K562 (cell line): ENCODE results near the gene SV2C. TPM values are rescaled to one million over a fixed set of nuclear protein-coding genes. Genes with fewer than 3 reads are reported as not detected.

Source experiments
- MAFK ChIP-seq: IDR thresholded peaks from 2 replicates; pipeline ENCODE4 v1.6.1; 2011; ENCODE audit warnings: low read length, improper control_type of control experiment
- MTA1 ChIP-seq: fragments of 450-650 bp; IDR thresholded peaks from 2 replicates; pipeline ENCODE4 v1.6.1; 2017; ENCODE audit warnings: borderline replicate concordance
- NBN ChIP-seq: fragments of 450-650 bp; IDR thresholded peaks from 2 replicates; pipeline ENCODE4 v1.6.1; 2016; ENCODE audit warnings: low read depth, mild to moderate bottlenecking
- NR2C1 ChIP-seq, 2 experiments: fragments of 450-650 bp; IDR thresholded peaks; 2 replicates each; pipeline ENCODE4 v1.6.1; 2017; ENCODE audit warnings: mild to moderate bottlenecking in 2 of 2, antibody characterized with exemption in 1 of 2, inconsistent platforms in 1 of 2, missing compliant biosample characterization in 1 of 2, missing genetic modification characterization in 1 of 2
- SMARCB1 ChIP-seq: IDR thresholded peaks from 2 replicates; pipeline ENCODE4 v1.6.1; 2011; ENCODE audit warnings: improper control_type of control experiment, low read depth; ENCODE audit not compliant: insufficient read length
- TAF9B ChIP-seq: fragments of 450-650 bp; IDR thresholded peaks from 2 replicates; pipeline ENCODE4 v1.6.1; 2018; ENCODE audit warnings: mild to moderate bottlenecking; ENCODE audit not compliant: partially characterized antibody
- TCF7L2 ChIP-seq: fragments of 150-350 bp; IDR thresholded peaks from 2 replicates; pipeline ENCODE4 v1.6.1; 2016; ENCODE audit warnings: low read depth, mild to moderate bottlenecking, low read length, moderate library complexity
- ZNF830 ChIP-seq: fragments of 250-450 bp; sonication (Bioruptor Pico); IDR thresholded peaks from 2 replicates; pipeline ENCODE4 v1.5.0; 2021; ENCODE audit warnings: mild to moderate bottlenecking
- polyA plus RNA-seq, 8 experiments: library from polyadenylated mRNA; depleted of rRNA in 4 of 8; stranded (reverse) in 5 of 8; unstranded in 3 of 8; fragments of >200 nt; fragmentation: Nextera tagmentation in 2 of 8; fragmentation: Illumina TruSeq in 1 of 8; extraction: Ambion mirVana in 2 of 8; extraction: Trizol in 1 of 8; gene quantifications; 2 replicates each; pipeline versions ENCODE4 v1.2.1 to v1.2.3, GENCODE V29; 2011 to 2014; ENCODE audit warnings: inconsistent platforms in 1 of 8, missing spikeins in 1 of 8
- total RNA-seq, 7 experiments: library from RNA; depleted of rRNA in 6 of 7; stranded (reverse); fragments of >200 nt in 6 of 7; fragmentation: Illumina TruSeq in 2 of 7; extraction: Trizol in 2 of 7; gene quantifications; 2 replicates each; pipeline versions ENCODE4 v1.2.1 to v1.2.3, GENCODE V29; 2011 to 2021; ENCODE audit warnings: low replicate concordance in 1 of 7
- TF ChIP-seq, protein P1 (sequence below): fragments of 450-650 bp; formaldehyde crosslinking; IDR thresholded peaks from 2 replicates; pipeline ENCODE4 v1.4.0; 2020; ENCODE audit warnings: mild to moderate bottlenecking, moderate library complexity
- TF ChIP-seq, protein P2 (sequence below): fragments of 250-450 bp; sonication (Bioruptor Pico); IDR thresholded peaks from 2 replicates; pipeline ENCODE4 v1.8.0; 2021; ENCODE audit warnings: borderline replicate concordance, mild to moderate bottlenecking, moderate library complexity; ENCODE audit not compliant: poor library complexity, severe bottlenecking
- TF ChIP-seq, protein P3 (sequence below): fragments of 200-800 bp; sonication (Bioruptor generic); IDR thresholded peaks from 2 replicates; pipeline ENCODE4 v1.6.1; 2017; ENCODE audit warnings: missing genetic modification characterization, missing compliant biosample characterization

The SV2C gene
- total and polyA plus RNA-seq, 9 of the 15 experiments (the other 6 are each of a cell fraction or from before 2014, with no cell fraction given): 0.05 TPM; not detected in 8

DNA sequence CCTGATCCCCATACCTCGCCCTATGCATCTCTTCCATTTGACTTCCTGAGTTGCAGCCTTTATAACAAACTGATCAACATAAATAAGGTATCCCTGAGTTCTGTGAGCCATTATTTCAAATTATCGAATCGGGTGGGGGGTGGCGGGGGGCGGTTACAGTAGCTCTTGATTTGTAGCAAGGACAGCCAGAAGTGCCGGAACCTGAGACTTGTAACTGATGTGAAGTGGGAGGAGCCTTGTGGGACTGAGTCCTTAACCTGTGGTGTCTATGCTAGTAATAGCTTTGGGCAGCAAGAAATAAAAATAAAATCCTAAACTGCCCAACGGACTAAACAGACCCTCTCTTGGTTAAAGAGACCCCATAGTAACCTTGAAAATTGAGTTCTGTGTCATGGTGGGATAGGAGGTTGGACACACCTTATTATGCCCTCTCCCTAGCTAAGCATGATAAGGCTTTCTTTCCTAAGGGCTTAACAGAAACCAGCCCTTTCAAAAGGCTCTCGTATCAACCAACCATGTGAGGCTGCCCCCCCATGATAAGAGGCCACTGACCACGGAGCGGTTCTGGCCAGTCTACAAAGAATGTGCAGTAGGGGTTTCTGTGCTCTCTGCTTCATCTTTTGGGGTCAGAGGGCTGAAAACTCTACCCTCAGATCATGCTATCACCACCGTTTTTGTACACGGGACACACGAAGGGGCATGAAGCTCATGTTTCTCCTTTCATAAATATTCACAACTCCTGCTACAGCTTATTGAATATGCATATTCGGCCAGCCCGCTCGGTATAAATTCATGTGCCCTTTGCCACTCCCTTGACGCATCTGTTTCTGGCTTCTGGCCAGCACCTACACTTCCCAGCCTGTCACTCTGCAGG, 280.4 kb downstream of the SV2C start (continued):
- TF ChIP-seq, protein P1, sequence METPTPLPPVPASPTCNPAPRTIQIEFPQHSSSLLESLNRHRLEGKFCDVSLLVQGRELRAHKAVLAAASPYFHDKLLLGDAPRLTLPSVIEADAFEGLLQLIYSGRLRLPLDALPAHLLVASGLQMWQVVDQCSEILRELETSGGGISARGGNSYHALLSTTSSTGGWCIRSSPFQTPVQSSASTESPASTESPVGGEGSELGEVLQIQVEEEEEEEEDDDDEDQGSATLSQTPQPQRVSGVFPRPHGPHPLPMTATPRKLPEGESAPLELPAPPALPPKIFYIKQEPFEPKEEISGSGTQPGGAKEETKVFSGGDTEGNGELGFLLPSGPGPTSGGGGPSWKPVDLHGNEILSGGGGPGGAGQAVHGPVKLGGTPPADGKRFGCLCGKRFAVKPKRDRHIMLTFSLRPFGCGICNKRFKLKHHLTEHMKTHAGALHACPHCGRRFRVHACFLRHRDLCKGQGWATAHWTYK (CRISPR knock-in tag): peak; percentile 97
- TF ChIP-seq SMARCB1 (no peak), MAFK (peak; percentile 34; the same call in 1 of the 2 replicates), TCF7L2 (0 out of 2 replicates have a peak, but pooled peaks have one; percentile 19), NBN (peak; percentile 37; the same call in 1 of the 2 replicates), ZNF830 (CRISPR knock-in tag) (no peak), MTA1 (peak; percentile 61; the same call in 1 of the 2 replicates), TAF9B (peak; percentile 43), NR2C1 (IDR thresholded peaks at IDR 0.05) (peak; percentile 67), NR2C1 (tag; IDR thresholded peaks at IDR 0.05) (0 out of 2 replicates have a peak, but pooled peaks have one; percentile 50)
- TF ChIP-seq, protein P2, sequence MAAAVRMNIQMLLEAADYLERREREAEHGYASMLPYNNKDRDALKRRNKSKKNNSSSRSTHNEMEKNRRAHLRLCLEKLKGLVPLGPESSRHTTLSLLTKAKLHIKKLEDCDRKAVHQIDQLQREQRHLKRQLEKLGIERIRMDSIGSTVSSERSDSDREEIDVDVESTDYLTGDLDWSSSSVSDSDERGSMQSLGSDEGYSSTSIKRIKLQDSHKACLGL (CRISPR knock-in tag): no peak
- TF ChIP-seq, protein P3, sequence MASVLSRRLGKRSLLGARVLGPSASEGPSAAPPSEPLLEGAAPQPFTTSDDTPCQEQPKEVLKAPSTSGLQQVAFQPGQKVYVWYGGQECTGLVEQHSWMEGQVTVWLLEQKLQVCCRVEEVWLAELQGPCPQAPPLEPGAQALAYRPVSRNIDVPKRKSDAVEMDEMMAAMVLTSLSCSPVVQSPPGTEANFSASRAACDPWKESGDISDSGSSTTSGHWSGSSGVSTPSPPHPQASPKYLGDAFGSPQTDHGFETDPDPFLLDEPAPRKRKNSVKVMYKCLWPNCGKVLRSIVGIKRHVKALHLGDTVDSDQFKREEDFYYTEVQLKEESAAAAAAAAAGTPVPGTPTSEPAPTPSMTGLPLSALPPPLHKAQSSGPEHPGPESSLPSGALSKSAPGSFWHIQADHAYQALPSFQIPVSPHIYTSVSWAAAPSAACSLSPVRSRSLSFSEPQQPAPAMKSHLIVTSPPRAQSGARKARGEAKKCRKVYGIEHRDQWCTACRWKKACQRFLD (CRISPR knock-in tag): peak; percentile 56; the same call in 1 of the 2 replicates
